ENCODE data around the gene DRC3. TPM values are rescaled to one million over a fixed set of nuclear protein-coding genes. Genes with fewer than 3 reads are reported as not detected.
A peak's percentile ranks its signal among the peaks of the same experiment; 100 is the strongest.

The DRC3 gene
- total RNA-seq, 1 donor from 2014 or later, result 0.43 TPM

- no peaks in the 10 kb centered on the region for H3K27me3 Mint-ChIP-seq (ENCODE audit: low read depth, unreplicated experiment)
- Histone ChIP-seq H3K27ac (ENCODE audit: low read depth, low read length) (no peak overlapping the region), H3K4me2 (ENCODE audit: low read length) (no peak overlapping the region), H3K79me2 (ENCODE audit: insufficient read depth, low read length) (no peaks in the 10 kb centered on the region), H3K9me3 (ENCODE audit: insufficient read depth, low read depth, low read length) (no peaks in the 10 kb centered on the region), H2AFZ (ENCODE audit: low read depth, low read length) (no peak overlapping the region), H3K27me3 (ENCODE audit: insufficient read depth, low read length) (no peaks in the 10 kb centered on the region), H3K9ac (ENCODE audit: low read length) (no peak overlapping the region), H3K4me3 (ENCODE audit: insufficient read depth, low read depth, low read length) (no peak overlapping the region), H3K36me3 (ENCODE audit: insufficient read depth, low read length) (no peaks in the 10 kb centered on the region), H4K20me1 (ENCODE audit: insufficient read depth, low read length) (no peaks in the 10 kb centered on the region), H3K4me1 (ENCODE audit: insufficient read depth, low read length) (no peaks in the 10 kb centered on the region)
- H3K36me3 Mint-ChIP-seq (ENCODE audit: low read depth, unreplicated experiment), result peaks cover 1% of the 10 kb centered on the region
- H3K4me3 Mint-ChIP-seq (ENCODE audit: unreplicated experiment), result no peak overlapping the region
- no peaks in the 10 kb centered on the region for H3K4me1 Mint-ChIP-seq (ENCODE audit: low read depth, unreplicated experiment)
- no peak for FAIRE-seq
- no peak for DNase-seq (ENCODE audit: low read depth)
- no peaks in the 10 kb centered on the region for H3K9me3 Mint-ChIP-seq (ENCODE audit: unreplicated experiment)
- no peak for TF ChIP-seq EZH2 (IDR thresholded peaks at IDR 0.05; ENCODE audit: insufficient read depth, low read length)
- TF ChIP-seq CTCF (IDR thresholded peaks at IDR 0.05; ENCODE audit: insufficient read depth, low read depth, low read length), result no peak
- H3K27ac Mint-ChIP-seq (ENCODE audit: unreplicated experiment), result no peak overlapping the region
These were observed 10.1 kb downstream of the DRC3 start for GRCh38 chr17:17982801-17983200.

- no peaks in the 10 kb centered on the region for H3K9me3 ChIP-seq (ENCODE audit: insufficient read depth, low read depth, low read length)
- TF ChIP-seq CTCF (IDR thresholded peaks at IDR 0.05; ENCODE audit: insufficient read depth, low read depth, low read length) (no peak), EZH2 (IDR thresholded peaks at IDR 0.05; ENCODE audit: insufficient read depth, low read length) (no peak)
- H3K4me3 ChIP-seq (ENCODE audit: insufficient read depth, low read depth, low read length), result no peak overlapping the region
- no peaks in the 10 kb centered on the region for H3K27me3 ChIP-seq (ENCODE audit: insufficient read depth, low read length)
- Mint-ChIP-seq H3K27ac (ENCODE audit: unreplicated experiment) (peak overlapping the region; percentile 5), H3K4me1 (ENCODE audit: low read depth, unreplicated experiment) (no peaks in the 10 kb centered on the region), H3K27me3 (ENCODE audit: low read depth, unreplicated experiment) (no peaks in the 10 kb centered on the region), H3K4me3 (ENCODE audit: unreplicated experiment) (no peak overlapping the region), H3K9me3 (ENCODE audit: unreplicated experiment) (no peaks in the 10 kb centered on the region), H3K36me3 (ENCODE audit: low read depth, unreplicated experiment) (no peaks in the 10 kb centered on the region)
- H4K20me1 ChIP-seq (ENCODE audit: insufficient read depth, low read length), result no peaks in the 10 kb centered on the region
- FAIRE-seq (no peak), DNase-seq (ENCODE audit: low read depth) (no peak)
- H2AFZ ChIP-seq (ENCODE audit: low read depth, low read length), result no peak overlapping the region
- no peaks in the 10 kb centered on the region for H3K79me2 ChIP-seq (ENCODE audit: insufficient read depth, low read length)
- H3K27ac ChIP-seq (ENCODE audit: low read depth, low read length), result no peak overlapping the region
- no peak overlapping the region for H3K9ac ChIP-seq (ENCODE audit: low read length)
- no peaks in the 10 kb centered on the region for H3K4me1 ChIP-seq (ENCODE audit: insufficient read depth, low read length)
- H3K36me3 ChIP-seq (ENCODE audit: insufficient read depth, low read length), result no peaks in the 10 kb centered on the region
- no peak overlapping the region for H3K4me2 ChIP-seq (ENCODE audit: low read length)
These were observed 10.7 kb downstream of the DRC3 start for GRCh38 chr17:17983376-17983775.

GRCh38 chr17:17983776-17984175 lies 11.1 kb downstream of the DRC3 start:
- no peak overlapping the region for H3K9ac ChIP-seq (ENCODE audit: low read length)
- H2AFZ ChIP-seq (ENCODE audit: low read depth, low read length), result no peak overlapping the region
- H3K27me3 Mint-ChIP-seq (ENCODE audit: low read depth, unreplicated experiment), result no peaks in the 10 kb centered on the region
- FAIRE-seq, result no peak
- H3K36me3 ChIP-seq (ENCODE audit: insufficient read depth, low read length), result no peaks in the 10 kb centered on the region
- no peak overlapping the region for H3K4me3 Mint-ChIP-seq (ENCODE audit: unreplicated experiment)
- H3K4me2 ChIP-seq (ENCODE audit: low read length), result no peak overlapping the region
- no peaks in the 10 kb centered on the region for H4K20me1 ChIP-seq (ENCODE audit: insufficient read depth, low read length)
- no peak overlapping the region for H3K27ac ChIP-seq (ENCODE audit: low read depth, low read length)
- peak overlapping the region; percentile 5 for H3K27ac Mint-ChIP-seq (ENCODE audit: unreplicated experiment)
- H3K36me3 Mint-ChIP-seq (ENCODE audit: low read depth, unreplicated experiment), result no peaks in the 10 kb centered on the region
- no peaks in the 10 kb centered on the region for H3K27me3 ChIP-seq (ENCODE audit: insufficient read depth, low read length)
- no peaks in the 10 kb centered on the region for H3K79me2 ChIP-seq (ENCODE audit: insufficient read depth, low read length)
- no peaks in the 10 kb centered on the region for H3K4me1 Mint-ChIP-seq (ENCODE audit: low read depth, unreplicated experiment)
- no peak for DNase-seq (ENCODE audit: low read depth)
- H3K9me3 Mint-ChIP-seq (ENCODE audit: unreplicated experiment), result no peaks in the 10 kb centered on the region
- H3K9me3 ChIP-seq (ENCODE audit: insufficient read depth, low read depth, low read length), result no peaks in the 10 kb centered on the region
- TF ChIP-seq EZH2 (IDR thresholded peaks at IDR 0.05; ENCODE audit: insufficient read depth, low read length) (no peak), CTCF (IDR thresholded peaks at IDR 0.05; ENCODE audit: insufficient read depth, low read depth, low read length) (no peak)
- no peaks in the 10 kb centered on the region for H3K4me1 ChIP-seq (ENCODE audit: insufficient read depth, low read length)
- H3K4me3 ChIP-seq (ENCODE audit: insufficient read depth, low read depth, low read length), result no peak overlapping the region
